HepG2 (cell line): ENCODE measurements around the gene MYO10. TPM values are rescaled to one million over a fixed set of nuclear protein-coding genes. Genes with fewer than 3 reads are reported as not detected.

ENCODE experiments used
- CEBPB ChIP-seq: IDR thresholded peaks from 2 replicates; pipeline ENCODE4 v1.6.1; 2011; ENCODE audit warnings: low read depth, low read length, improper control_type of control experiment, borderline replicate concordance
- CREM ChIP-seq, 2 experiments: sonication (generic) in 1 of 2; formaldehyde crosslinking in 1 of 2; IDR thresholded peaks; 2 replicates each; pipeline versions ENCODE4 v1.4.0 to v1.6.1; 2016 to 2020; ENCODE audit warnings: antibody characterized with exemption in 1 of 2, mild to moderate bottlenecking in 1 of 2, missing genetic modification reagents in 1 of 2
- DNMT1 ChIP-seq: sonication (generic); formaldehyde crosslinking; IDR thresholded peaks from 2 replicates; pipeline ENCODE4 v1.5.1; 2020; ENCODE audit warnings: mild to moderate bottlenecking, missing genetic modification reagents
- E2F2 ChIP-seq: sonication (generic); formaldehyde crosslinking; IDR thresholded peaks from 2 replicates; pipeline ENCODE4 v1.4.0; 2020; ENCODE audit warnings: missing genetic modification reagents, borderline replicate concordance
- FIP1L1 ChIP-seq: fragments of 200-400 bp; formaldehyde crosslinking; IDR thresholded peaks from 2 replicates; pipeline ENCODE4 v1.6.1; 2018; ENCODE audit warnings: low read depth, mild to moderate bottlenecking, low read length, moderate library complexity, borderline replicate concordance; ENCODE audit not compliant: insufficient read depth
- HIVEP1 ChIP-seq: sonication (generic); formaldehyde crosslinking; IDR thresholded peaks from 2 replicates; pipeline ENCODE4 v1.4.0; 2020; ENCODE audit warnings: mild to moderate bottlenecking, missing genetic modification reagents
- HOXA9 ChIP-seq: sonication (generic); formaldehyde crosslinking; IDR thresholded peaks from 2 replicates; pipeline ENCODE4 v1.8.1; 2022; ENCODE audit warnings: missing genetic modification reagents, mild to moderate bottlenecking, moderate library complexity, borderline replicate concordance
- ISL2 ChIP-seq: sonication (generic); formaldehyde crosslinking; IDR thresholded peaks from 2 replicates; pipeline ENCODE4 v1.5.0; 2020; ENCODE audit warnings: missing genetic modification reagents
- KDM6A ChIP-seq: IDR thresholded peaks from 2 replicates; pipeline ENCODE4 v1.6.1; 2016; ENCODE audit warnings: low read depth
- KLF11 ChIP-seq: IDR thresholded peaks from 2 replicates; pipeline ENCODE4 v1.6.1; 2016; ENCODE audit warnings: missing compliant biosample characterization
- KLF15 ChIP-seq: sonication (generic); formaldehyde crosslinking; IDR thresholded peaks from 2 replicates; pipeline ENCODE4 v1.8.1; 2023; ENCODE audit warnings: borderline replicate concordance, mild to moderate bottlenecking, inconsistent platforms, missing genetic modification reagents, mixed read lengths
- KLF6 ChIP-seq: IDR thresholded peaks from 2 replicates; pipeline ENCODE4 v1.8.0; 2016; ENCODE audit warnings: missing biosample characterization, missing genetic modification reagents
- MAFG ChIP-seq: sonication (generic); formaldehyde crosslinking; IDR thresholded peaks from 2 replicates; pipeline ENCODE4 v1.5.1; 2020; ENCODE audit warnings: mild to moderate bottlenecking, missing genetic modification reagents
- MBNL3 ChIP-seq: fragments of 250-450 bp; sonication (Bioruptor Pico); conservative IDR thresholded peaks from 2 replicates; pipeline ENCODE4 v1.8.0; 2022; ENCODE audit warnings: mild to moderate bottlenecking, inconsistent platforms
- MYC ChIP-seq: sonication (generic); formaldehyde crosslinking; IDR thresholded peaks from 2 replicates; pipeline ENCODE4 v1.9.0; 2021; ENCODE audit warnings: missing genetic modification reagents, borderline replicate concordance
- MYNN ChIP-seq: sonication (generic); formaldehyde crosslinking; IDR thresholded peaks from 2 replicates; pipeline ENCODE4 v1.4.0; 2020; ENCODE audit warnings: mild to moderate bottlenecking, low read depth, missing genetic modification reagents
- ONECUT2 ChIP-seq: sonication (generic); formaldehyde crosslinking; IDR thresholded peaks from 2 replicates; pipeline ENCODE4 v1.4.0; 2020; ENCODE audit warnings: missing genetic modification reagents
- POLR2AphosphoS2 ChIP-seq: IDR thresholded peaks from 2 replicates; pipeline ENCODE4 v1.6.1; 2011; ENCODE audit warnings: low read depth, low read length, improper control_type of control experiment
- ZBTB1 ChIP-seq: sonication (generic); formaldehyde crosslinking; IDR thresholded peaks from 2 replicates; pipeline ENCODE4 v1.4.0; 2020; ENCODE audit warnings: missing genetic modification reagents, borderline replicate concordance
- ZBTB38 ChIP-seq: sonication (generic); formaldehyde crosslinking; IDR thresholded peaks from 2 replicates; pipeline ENCODE4 v1.5.1; 2020; ENCODE audit warnings: mild to moderate bottlenecking, missing genetic modification reagents
- ZFAT ChIP-seq: sonication (generic); formaldehyde crosslinking; conservative IDR thresholded peaks from 2 replicates; pipeline ENCODE4 v1.8.1; 2023; ENCODE audit warnings: missing genetic modification reagents, inconsistent platforms
- ZKSCAN5 ChIP-seq: sonication (generic); formaldehyde crosslinking; IDR thresholded peaks from 2 replicates; pipeline ENCODE4 v1.5.1; 2020; ENCODE audit warnings: mild to moderate bottlenecking, missing genetic modification reagents
- ZNF260 ChIP-seq: sonication (generic); formaldehyde crosslinking; IDR thresholded peaks from 2 replicates; pipeline ENCODE4 v1.4.0; 2020; ENCODE audit warnings: missing genetic modification reagents, low read depth, mild to moderate bottlenecking, borderline replicate concordance
- ZZZ3 ChIP-seq: sonication (generic); formaldehyde crosslinking; IDR thresholded peaks from 2 replicates; pipeline ENCODE4 v1.4.0; 2020; ENCODE audit warnings: missing genetic modification reagents, mild to moderate bottlenecking, borderline replicate concordance
- polyA plus RNA-seq, 8 experiments: library from polyadenylated mRNA; depleted of rRNA in 3 of 8; stranded (reverse) in 7 of 8; unstranded in 1 of 8; fragments of >200 nt; fragmentation: Illumina TruSeq in 4 of 8; extraction: Trizol in 4 of 8; gene quantifications; 2 replicates each; pipeline versions ENCODE4 v1.2.1 to v1.2.3, GENCODE V29; 2011 to 2016; ENCODE audit warnings: low read depth in 4 of 8, missing spikeins in 1 of 8, mixed read lengths in 1 of 8; ENCODE audit not compliant: insufficient read depth in 1 of 8
- total RNA-seq, 5 experiments: library from RNA; depleted of rRNA; stranded (reverse); fragments of >200 nt; fragmentation: Illumina TruSeq; extraction: Trizol; gene quantifications; 2 replicates each; pipeline ENCODE4 v1.2.3, GENCODE V29; 2016; ENCODE audit warnings: low read depth in 1 of 5
- TF ChIP-seq, protein P1 (sequence below): sonication (generic); formaldehyde crosslinking; IDR thresholded peaks from 2 replicates; pipeline ENCODE4 v1.9.0; 2021; ENCODE audit warnings: missing genetic modification reagents, mild to moderate bottlenecking, borderline replicate concordance
- TF ChIP-seq, protein P2 (sequence below): IDR thresholded peaks from 2 replicates; pipeline ENCODE4 v1.6.1; 2016; ENCODE audit warnings: low read depth, borderline replicate concordance
- TF ChIP-seq, protein P3 (sequence below): sonication (generic); formaldehyde crosslinking; IDR thresholded peaks from 2 replicates; pipeline ENCODE4 v1.8.1; 2023; ENCODE audit warnings: missing genetic modification reagents, mild to moderate bottlenecking, borderline replicate concordance

The MYO10 gene
- total and polyA plus RNA-seq, 2 of the 13 experiments (the other 11 are each of a cell fraction or from before 2014, with no cell fraction given) = 4.5 to 14.0 TPM

- no peak for TF ChIP-seq ZZZ3 (CRISPR knock-in tag)
- no peak for TF ChIP-seq ZFAT
- TF ChIP-seq ZBTB1 (CRISPR knock-in tag) = no peak
- peak; percentile 87 for TF ChIP-seq CREM (IDR thresholded peaks at IDR 0.05)
- no peak for TF ChIP-seq CREM (CRISPR knock-in tag; IDR thresholded peaks at IDR 0.05)
- no peak for TF ChIP-seq KLF15 (CRISPR knock-in tag)
- TF ChIP-seq MBNL3 (CRISPR knock-in tag) = no peak
- TF ChIP-seq KDM6A (CRISPR knock-in tag) = 0 out of 2 replicates have a peak, but pooled peaks have one; percentile 27
- TF ChIP-seq, protein P1, sequence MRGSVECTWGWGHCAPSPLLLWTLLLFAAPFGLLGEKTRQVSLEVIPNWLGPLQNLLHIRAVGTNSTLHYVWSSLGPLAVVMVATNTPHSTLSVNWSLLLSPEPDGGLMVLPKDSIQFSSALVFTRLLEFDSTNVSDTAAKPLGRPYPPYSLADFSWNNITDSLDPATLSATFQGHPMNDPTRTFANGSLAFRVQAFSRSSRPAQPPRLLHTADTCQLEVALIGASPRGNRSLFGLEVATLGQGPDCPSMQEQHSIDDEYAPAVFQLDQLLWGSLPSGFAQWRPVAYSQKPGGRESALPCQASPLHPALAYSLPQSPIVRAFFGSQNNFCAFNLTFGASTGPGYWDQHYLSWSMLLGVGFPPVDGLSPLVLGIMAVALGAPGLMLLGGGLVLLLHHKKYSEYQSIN (CRISPR knock-in tag) = no peak
- no peak for TF ChIP-seq ZNF260 (CRISPR knock-in tag)
- no peak for TF ChIP-seq ZBTB38 (CRISPR knock-in tag)
- no peak for TF ChIP-seq DNMT1 (CRISPR knock-in tag)
- no peak for TF ChIP-seq KLF6 (CRISPR knock-in tag)
- TF ChIP-seq POLR2AphosphoS2 = no peak
- TF ChIP-seq, protein P2, sequence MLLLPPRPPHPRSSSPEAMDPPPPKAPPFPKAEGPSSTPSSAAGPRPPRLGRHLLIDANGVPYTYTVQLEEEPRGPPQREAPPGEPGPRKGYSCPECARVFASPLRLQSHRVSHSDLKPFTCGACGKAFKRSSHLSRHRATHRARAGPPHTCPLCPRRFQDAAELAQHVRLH (CRISPR knock-in tag) = no peak
- TF ChIP-seq ZKSCAN5 (CRISPR knock-in tag) = no peak
- TF ChIP-seq, protein P3, sequence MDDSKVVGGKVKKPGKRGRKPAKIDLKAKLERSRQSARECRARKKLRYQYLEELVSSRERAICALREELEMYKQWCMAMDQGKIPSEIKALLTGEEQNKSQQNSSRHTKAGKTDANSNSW = no peak
- no peak for TF ChIP-seq KLF11 (CRISPR knock-in tag)
- TF ChIP-seq HIVEP1 (CRISPR knock-in tag) = no peak
- no peak for TF ChIP-seq MYNN (CRISPR knock-in tag)
- no peak for TF ChIP-seq CEBPB
- TF ChIP-seq HOXA9 = no peak
- TF ChIP-seq ISL2 (CRISPR knock-in tag) = peak; percentile 95
- no peak for TF ChIP-seq FIP1L1
- TF ChIP-seq MAFG (CRISPR knock-in tag) = no peak
- no peak for TF ChIP-seq ONECUT2 (CRISPR knock-in tag)
- TF ChIP-seq MYC (CRISPR knock-in tag) = no peak
- TF ChIP-seq E2F2 (CRISPR knock-in tag) = no peak
Observed at GRCh38 chr5:16721151-16722096, 214.7 kb downstream of the MYO10 start (continued).
